ENCODE results near the gene LRRC8A.

LRRC8A gene

DNA sequence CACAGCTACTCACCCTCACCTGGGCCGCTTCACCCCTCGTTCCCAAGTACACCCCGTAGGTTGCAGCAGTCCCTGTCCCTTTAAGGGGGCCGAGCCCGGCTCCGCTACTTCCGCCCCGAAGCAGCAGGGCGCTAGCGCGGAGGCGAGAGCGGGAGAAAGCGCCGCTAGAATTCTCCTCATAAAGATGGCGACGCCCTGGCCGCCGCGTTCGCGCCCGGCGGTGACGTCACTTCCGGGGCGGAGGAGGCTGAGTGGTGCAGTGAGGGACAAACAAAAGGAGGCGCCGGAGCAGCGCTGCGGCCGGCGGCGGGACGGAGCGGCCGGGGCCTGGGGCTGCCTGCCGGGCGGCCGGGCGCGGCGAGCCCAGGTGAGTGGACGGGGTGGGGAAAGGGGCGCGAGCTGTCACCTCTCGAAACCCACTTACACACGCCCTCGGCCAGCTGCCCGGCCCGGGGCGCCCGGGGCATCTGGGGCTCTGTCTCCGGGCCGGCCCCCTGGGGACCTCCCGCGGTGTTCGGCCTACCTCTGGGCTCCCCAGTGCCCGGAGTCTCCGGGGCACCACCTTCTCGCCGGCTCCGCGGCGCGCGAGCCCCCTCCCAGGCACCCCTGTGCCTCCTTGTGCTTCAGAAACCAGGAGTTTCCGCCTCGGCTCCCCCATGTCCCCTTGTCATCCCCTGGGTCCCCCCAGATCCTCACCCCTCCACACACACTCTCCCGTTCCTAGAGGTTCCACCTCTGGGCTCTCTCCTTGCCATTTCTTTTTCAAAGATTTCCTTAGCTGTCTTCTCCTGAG is at the start of gene LRRC8A, which contains the start of gene KYAT1:
Gene LRRC8A (plus strand): TSS at position 250 of the 793 bp plus-strand sequence. CDS start 25,032 bp downstream, outside the sequence.
Gene KYAT1 (minus strand): TSS at position 67 of the 793 bp plus-strand sequence. CDS start 36,545 bp downstream, outside the sequence.
- H3K4me1 ChIP-seq (ENCODE audit: low read length): peaks cover 7% of the 10 kb centered on the region; the same call in 1 of the 2 replicates
- peak within 1 kb of the TSS; percentile 87 for H2AFZ ChIP-seq (ENCODE audit: low read depth, low read length)
- no peaks in the 10 kb centered on the region for H4K20me1 ChIP-seq (ENCODE audit: insufficient read depth, low read length)
- TF ChIP-seq EZH2phosphoT487 (IDR thresholded peaks at IDR 0.05; ENCODE audit: low read depth): no peak
- TF ChIP-seq, protein P1, sequence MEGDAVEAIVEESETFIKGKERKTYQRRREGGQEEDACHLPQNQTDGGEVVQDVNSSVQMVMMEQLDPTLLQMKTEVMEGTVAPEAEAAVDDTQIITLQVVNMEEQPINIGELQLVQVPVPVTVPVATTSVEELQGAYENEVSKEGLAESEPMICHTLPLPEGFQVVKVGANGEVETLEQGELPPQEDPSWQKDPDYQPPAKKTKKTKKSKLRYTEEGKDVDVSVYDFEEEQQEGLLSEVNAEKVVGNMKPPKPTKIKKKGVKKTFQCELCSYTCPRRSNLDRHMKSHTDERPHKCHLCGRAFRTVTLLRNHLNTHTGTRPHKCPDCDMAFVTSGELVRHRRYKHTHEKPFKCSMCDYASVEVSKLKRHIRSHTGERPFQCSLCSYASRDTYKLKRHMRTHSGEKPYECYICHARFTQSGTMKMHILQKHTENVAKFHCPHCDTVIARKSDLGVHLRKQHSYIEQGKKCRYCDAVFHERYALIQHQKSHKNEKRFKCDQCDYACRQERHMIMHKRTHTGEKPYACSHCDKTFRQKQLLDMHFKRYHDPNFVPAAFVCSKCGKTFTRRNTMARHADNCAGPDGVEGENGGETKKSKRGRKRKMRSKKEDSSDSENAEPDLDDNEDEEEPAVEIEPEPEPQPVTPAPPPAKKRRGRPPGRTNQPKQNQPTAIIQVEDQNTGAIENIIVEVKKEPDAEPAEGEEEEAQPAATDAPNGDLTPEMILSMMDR (IDR thresholded peaks at IDR 0.05; ENCODE audit: low read depth, low read length): no peak
- peaks cover 65% of the 10 kb centered on the region for H3K79me2 ChIP-seq (ENCODE audit: low read length)
- no peaks in the 10 kb centered on the region for H3K9me3 ChIP-seq (ENCODE audit: insufficient read depth, low read length)
- peak within 1 kb of the TSS; percentile 99 for H3K9ac ChIP-seq (ENCODE audit: low read length)
- peaks cover 12% of the 10 kb centered on the region for H3K36me3 ChIP-seq (replicated peaks; ENCODE audit: low read depth, low read length)
- no peaks in the 10 kb centered on the region for H3K27me3 ChIP-seq (ENCODE audit: low read depth, low read length)
- peak within 1 kb of the TSS; percentile 94 for H3K4me3 ChIP-seq (ENCODE audit: low read length)
- H3K27ac ChIP-seq (ENCODE audit: low read length): peak within 1 kb of the TSS; percentile 76
- H3K4me2 ChIP-seq (ENCODE audit: low read length): peak within 1 kb of the TSS; percentile 82

DNA sequence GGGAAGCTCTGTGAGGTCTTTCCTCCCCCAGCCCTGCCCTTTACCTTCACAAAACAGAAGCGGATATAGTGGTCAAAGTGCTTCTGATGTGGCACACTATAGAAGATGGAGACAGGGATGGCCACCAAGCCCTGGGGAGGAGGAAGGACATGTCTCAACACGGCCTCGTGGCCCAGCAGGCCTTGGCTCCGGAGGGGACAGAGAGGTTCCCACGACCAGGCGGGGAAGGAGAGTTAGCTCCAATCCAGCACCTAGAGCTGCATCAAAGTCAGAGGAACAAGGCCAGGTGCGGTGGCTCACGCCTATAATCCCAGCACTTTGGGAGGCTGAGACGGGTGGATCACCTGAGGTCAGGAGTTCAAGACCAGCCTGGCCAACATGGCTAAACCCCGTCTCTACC is 48.2 kb upstream of the LRRC8A start:
- Histone ChIP-seq H3K27me3 (ENCODE audit: low read depth, low read length) (no peaks in the 10 kb centered on the region), H3K9me3 (ENCODE audit: insufficient read depth, low read length) (no peaks in the 10 kb centered on the region), H3K4me3 (ENCODE audit: low read length) (no peak overlapping the region), H3K27ac (ENCODE audit: low read length) (no peak overlapping the region), H3K4me2 (ENCODE audit: low read length) (no peak overlapping the region), H3K36me3 (replicated peaks; ENCODE audit: low read depth, low read length) (no peaks in the 10 kb centered on the region), H3K4me1 (ENCODE audit: low read length) (peaks cover 6% of the 10 kb centered on the region), H3K9ac (ENCODE audit: low read length) (no peak overlapping the region), H3K79me2 (ENCODE audit: low read length) (peaks cover 8% of the 10 kb centered on the region), H2AFZ (ENCODE audit: low read depth, low read length) (no peak overlapping the region), H4K20me1 (ENCODE audit: insufficient read depth, low read length) (no peaks in the 10 kb centered on the region)
- TF ChIP-seq EZH2phosphoT487 (IDR thresholded peaks at IDR 0.05; ENCODE audit: low read depth): no peak
- TF ChIP-seq, protein P1 (IDR thresholded peaks at IDR 0.05; ENCODE audit: low read depth, low read length): no peak

DNA sequence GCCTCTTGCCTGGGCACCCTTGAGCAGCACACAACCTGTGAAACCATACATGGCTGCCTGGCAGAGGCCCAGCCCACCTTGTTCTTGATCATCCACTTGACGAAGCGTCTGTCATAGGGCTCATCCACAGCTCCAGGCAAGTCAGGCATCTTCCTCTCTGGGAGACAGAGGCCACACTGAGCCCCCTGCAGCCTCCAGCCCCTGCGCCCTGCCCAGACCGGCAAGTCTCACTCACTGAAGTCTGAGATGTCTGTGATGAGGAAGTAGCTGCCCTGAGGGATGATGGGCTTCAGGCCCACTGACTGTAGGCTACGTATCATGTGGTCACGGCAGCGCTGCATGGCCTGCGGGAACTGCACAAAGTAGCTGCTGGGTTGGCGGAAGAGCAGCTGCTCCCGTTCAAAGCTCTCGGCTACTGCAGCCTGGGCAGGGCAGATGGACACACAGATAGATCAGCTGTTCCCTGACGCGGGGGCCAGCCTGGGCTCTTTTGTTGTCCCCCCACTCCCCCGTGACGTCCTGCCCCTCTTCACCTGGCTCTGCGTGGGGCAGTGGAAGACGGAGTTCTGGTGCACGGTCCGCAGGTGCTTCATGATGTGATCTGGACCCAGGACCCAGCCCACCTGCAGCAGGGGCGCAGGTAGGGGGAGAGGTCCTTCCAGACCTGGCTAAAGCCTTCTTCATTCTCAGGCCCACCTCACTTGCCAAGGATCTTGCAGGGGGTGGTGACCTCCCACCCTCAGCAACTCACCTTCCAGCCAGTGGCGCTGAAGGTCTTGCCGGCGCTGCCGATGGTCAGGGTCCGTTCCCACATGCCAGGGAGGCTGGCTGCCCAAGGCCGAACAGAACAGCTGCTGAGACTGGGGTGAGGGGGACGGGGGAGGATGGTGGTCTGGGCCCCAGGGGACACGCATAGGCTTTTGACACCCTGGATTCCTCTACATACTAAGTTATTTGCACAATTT is 46.4 kb upstream of the LRRC8A start:
- no peaks in the 10 kb centered on the region for H3K9me3 ChIP-seq (ENCODE audit: insufficient read depth, low read length)
- H3K27me3 ChIP-seq (ENCODE audit: low read depth, low read length): no peaks in the 10 kb centered on the region
- no peaks in the 10 kb centered on the region for H3K36me3 ChIP-seq (replicated peaks; ENCODE audit: low read depth, low read length)
- no peak overlapping the region for H2AFZ ChIP-seq (ENCODE audit: low read depth, low read length)
- H3K4me2 ChIP-seq (ENCODE audit: low read length): no peak overlapping the region
- H3K4me1 ChIP-seq (ENCODE audit: low read length): no peaks in the 10 kb centered on the region
- TF ChIP-seq, protein P1 (IDR thresholded peaks at IDR 0.05; ENCODE audit: low read depth, low read length): no peak
- TF ChIP-seq EZH2phosphoT487 (IDR thresholded peaks at IDR 0.05; ENCODE audit: low read depth): no peak
- no peak overlapping the region for H3K27ac ChIP-seq (ENCODE audit: low read length)
- H4K20me1 ChIP-seq (ENCODE audit: insufficient read depth, low read length): no peaks in the 10 kb centered on the region
- no peaks in the 10 kb centered on the region for H3K79me2 ChIP-seq (ENCODE audit: low read length)
- H3K4me3 ChIP-seq (ENCODE audit: low read length): no peak overlapping the region
- H3K9ac ChIP-seq (ENCODE audit: low read length): no peak overlapping the region

Data from OCI-LY3 (cell line).